Measurements from ENCODE around the gene LIFR.
"Not testable (repeated sequence)": the region's sequence is repeated elsewhere in the genome, so short reads cannot be mapped to it uniquely, and the experiment has no call there.

The LIFR gene, protein sequence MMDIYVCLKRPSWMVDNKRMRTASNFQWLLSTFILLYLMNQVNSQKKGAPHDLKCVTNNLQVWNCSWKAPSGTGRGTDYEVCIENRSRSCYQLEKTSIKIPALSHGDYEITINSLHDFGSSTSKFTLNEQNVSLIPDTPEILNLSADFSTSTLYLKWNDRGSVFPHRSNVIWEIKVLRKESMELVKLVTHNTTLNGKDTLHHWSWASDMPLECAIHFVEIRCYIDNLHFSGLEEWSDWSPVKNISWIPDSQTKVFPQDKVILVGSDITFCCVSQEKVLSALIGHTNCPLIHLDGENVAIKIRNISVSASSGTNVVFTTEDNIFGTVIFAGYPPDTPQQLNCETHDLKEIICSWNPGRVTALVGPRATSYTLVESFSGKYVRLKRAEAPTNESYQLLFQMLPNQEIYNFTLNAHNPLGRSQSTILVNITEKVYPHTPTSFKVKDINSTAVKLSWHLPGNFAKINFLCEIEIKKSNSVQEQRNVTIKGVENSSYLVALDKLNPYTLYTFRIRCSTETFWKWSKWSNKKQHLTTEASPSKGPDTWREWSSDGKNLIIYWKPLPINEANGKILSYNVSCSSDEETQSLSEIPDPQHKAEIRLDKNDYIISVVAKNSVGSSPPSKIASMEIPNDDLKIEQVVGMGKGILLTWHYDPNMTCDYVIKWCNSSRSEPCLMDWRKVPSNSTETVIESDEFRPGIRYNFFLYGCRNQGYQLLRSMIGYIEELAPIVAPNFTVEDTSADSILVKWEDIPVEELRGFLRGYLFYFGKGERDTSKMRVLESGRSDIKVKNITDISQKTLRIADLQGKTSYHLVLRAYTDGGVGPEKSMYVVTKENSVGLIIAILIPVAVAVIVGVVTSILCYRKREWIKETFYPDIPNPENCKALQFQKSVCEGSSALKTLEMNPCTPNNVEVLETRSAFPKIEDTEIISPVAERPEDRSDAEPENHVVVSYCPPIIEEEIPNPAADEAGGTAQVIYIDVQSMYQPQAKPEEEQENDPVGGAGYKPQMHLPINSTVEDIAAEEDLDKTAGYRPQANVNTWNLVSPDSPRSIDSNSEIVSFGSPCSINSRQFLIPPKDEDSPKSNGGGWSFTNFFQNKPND

DNA sequence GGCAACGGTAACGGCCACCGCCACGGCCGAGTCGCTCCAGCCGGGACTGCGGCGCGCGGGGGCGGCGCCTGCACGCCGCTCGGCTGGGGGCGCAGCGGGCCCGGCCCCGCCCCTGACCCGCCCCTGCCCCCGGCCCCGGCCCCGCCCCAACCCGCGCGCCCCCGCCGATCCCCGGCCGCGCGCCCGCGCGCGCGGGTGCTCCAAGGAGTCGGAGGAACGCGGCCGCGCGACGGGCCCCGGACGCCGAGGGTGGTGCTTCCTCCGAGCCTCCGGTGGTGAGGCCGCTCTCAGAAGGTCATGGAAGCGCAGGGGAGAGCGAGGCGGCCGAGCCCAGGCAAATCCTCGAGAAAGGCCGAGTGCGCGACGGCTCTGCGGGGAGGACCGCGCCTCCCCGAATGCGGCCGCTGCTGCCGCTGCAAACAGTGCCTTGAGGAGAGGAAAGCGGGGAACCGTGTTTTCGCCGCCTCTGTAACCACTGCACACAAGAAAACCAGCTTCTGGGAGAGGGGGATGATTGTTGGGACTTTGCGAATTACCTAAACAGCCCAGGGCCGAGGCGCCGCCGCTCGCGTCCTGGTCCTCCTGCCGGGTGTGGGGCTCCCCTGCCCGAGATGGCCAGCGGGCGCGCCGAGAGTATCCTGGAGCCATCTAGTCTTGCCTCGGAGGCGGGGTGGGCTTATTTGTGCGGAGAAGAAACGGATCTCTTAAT lies at the start of gene LIFR:
TSS of gene LIFR (minus strand) at position 48 of the 709 bp plus-strand sequence. CDS start 25,999 bp downstream, outside the sequence.
- peak; percentile 51 for DNase-seq

DNA sequence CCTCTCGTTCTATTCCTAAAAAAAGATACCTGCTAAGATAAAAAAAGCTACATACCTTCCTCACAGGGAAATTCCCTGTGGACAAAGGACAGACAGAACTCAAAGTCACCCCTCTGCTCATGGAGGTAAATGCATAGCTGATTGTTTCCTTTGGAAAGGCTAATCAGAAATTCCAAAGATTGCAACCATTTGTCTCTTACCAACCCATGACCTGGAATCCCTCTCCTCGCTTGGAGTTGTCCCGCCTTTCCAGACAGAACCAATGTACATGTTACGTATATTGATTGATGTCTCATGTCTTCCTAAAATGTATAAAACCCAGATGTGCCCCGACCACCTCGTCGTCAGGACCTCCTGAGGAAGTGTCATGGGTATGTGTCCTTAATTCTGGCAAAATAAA lies 49.2 kb upstream of the LIFR start:
- no peak for DNase-seq

DNA sequence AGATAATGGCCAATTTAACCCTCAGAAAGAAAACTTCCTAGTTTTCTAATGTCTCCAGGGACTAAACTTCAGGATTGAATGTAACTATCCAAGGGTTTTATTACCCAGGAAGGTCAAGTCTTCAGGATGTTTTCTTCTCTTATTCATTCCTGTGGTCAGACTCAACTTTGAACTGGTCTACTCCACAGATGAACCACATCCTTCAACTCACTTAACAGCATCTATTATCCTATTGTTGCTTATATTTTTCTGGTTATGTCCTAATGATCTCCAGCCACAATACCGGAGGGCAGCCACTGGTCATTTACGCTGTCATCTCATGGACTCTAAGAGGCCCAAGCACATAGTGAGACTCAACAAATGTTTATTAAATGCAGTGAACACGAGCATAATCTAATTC lies 47.2 kb upstream of the LIFR start:
- peak; percentile 42 for DNase-seq

DNA sequence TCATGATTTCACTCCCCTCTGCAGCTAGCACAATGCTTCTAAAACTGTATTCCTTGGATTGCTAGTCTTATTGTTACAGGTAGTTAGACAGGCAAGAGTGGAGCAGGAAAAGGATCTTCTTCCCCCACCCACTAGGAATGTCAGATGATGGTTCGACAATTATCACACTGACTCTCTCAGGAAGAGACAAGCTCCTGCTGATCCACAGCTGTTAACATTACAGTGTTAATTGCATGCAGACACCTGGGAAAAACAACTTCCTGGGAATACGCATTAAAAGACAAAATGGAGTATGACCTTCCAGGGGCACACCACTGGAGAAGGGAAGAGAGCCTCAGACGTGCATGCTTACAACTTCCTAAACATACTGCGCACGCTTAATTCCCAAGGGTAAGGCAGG lies 46.2 kb upstream of the LIFR start:
- DNase-seq = no peak

DNA sequence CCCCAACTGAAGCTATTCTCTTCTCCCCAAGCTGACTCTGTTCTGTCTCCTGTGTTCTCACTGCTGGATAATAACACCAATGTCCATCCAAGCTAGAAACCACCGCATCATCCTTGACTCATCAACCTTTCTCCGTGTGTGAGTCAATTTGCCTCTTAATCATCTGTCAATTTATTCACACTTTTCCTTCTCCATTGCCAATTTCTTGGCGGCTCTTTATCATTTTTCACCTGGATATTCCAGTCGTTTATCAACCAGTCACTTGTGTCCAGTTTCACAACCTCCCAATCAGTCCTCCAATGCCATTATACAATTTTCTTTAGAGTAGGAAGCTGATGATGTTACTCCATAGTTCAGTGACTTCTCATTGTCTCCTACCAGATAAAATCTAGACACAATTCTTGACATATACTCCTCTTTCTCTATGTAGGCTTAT lies 45.4 kb upstream of the LIFR start:
- DNase-seq = peak; percentile 70

DNA sequence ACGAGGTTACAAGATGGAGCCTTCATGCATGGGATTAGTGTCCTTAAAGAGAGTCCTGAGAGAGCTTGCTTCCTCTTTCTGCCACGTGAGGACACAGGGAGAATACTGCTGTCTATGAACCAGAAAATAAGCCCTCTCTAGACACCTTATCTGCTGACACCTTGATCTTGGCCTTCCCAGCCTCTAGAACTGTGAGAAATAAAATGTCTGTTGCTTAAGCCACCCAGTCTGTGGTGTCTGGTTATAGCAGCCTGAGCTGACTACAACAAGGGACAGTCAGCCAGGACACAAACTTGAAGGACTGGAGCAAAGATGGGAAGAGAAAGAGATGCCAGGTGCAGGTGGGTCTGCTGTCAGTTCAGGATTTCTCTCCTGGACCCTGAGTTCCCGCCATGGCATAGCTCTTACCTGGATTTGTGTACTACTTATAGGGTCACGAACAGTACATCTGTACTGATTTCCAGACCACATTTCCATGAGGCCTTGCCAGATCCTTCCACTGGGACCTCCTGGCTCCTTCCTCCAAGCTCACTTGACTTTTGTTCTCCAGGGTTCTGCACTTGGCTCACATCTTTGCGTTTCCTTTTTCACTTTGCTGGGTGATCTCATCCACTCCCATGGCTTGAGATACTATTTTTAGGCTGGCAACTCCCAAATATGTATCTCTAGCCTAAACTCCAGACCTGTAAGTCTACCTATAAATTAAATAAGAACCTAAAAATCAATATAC lies 44.9 kb upstream of the LIFR start:
- no peak for DNase-seq

DNA sequence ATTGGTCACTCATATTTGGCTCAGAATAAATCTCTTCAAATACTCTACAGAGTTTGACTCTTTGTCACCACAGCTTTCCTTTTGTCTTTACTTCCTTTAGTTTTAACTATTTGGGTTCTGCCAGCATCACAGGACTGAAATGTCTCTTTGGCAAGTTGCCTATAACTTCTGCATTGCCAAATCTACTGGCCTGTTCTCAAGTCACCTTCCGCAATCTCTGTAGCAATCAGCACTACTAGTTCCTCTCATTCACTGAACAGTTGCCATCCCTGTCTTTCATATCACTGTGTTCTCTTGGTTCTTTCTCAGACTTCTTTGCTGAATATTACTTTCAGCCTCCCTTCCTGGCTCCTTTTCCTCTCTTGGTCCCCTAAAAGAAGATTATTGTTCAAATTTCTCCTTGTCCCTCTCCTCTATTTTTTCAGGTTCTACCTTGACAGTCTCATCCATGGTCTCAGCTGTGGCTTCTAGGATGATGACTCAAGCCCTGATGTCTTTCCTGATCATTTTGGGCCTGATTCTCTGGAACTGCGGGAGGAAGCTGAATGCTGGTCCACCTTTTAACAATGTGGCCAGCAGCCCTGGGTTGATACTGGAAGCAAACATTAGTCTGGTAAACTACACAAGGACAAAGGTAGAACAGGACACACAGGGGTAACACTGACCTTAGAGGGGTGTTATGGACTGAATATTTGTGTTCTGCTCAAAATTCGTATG lies 44.0 kb upstream of the LIFR start:
- DNase-seq = no peak

DNA sequence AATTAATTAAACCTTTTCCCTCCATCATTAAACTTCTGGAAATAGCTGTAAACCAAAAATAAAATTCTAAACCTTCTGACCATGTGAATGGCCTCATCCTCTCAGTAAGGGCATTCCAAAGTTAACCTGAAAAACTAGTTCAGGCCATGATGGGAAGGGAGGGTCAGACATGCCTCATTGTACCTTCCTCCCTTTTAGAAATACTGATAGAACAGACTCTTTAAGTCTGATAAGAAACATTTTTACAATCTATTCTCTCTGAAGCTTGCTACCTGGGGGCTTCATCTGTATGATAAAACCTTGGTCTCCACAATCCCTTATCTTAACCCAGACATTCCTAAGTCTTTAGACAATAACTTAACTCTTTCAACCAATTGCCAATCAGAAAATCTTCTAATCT lies 43.3 kb upstream of the LIFR start:
- DNase-seq = not testable (repeated sequence)

DNA sequence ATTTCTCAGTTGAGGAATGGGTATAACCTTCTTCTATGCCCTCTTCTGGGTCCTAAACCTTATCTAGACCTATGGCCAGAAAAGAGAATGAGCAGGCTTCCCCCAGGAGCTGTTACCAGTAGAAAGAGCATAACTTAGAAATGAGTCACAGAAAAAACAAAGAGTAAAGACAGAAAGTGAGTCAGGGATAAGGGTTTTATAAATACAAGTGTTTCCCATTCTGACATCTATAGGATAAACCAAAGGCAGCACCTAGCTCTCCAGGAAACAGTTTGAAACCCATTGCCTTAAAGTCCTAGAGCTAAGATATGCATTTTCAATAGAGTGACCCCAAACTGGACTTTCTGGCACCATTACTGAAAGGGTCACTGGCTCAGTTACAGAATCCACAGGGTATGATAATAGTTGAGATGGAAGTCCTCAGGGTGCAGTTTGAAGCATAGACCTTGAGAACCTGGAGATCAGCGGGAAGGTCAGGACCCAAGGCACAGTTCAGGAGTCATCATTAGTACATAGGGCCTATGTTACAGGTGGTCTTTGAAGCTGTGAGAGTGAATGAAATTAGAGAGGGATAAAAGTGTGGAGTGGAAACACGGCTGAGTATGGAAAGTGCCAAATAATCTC lies 42.7 kb upstream of the LIFR start:
- DNase-seq = peak; percentile 87

DNA sequence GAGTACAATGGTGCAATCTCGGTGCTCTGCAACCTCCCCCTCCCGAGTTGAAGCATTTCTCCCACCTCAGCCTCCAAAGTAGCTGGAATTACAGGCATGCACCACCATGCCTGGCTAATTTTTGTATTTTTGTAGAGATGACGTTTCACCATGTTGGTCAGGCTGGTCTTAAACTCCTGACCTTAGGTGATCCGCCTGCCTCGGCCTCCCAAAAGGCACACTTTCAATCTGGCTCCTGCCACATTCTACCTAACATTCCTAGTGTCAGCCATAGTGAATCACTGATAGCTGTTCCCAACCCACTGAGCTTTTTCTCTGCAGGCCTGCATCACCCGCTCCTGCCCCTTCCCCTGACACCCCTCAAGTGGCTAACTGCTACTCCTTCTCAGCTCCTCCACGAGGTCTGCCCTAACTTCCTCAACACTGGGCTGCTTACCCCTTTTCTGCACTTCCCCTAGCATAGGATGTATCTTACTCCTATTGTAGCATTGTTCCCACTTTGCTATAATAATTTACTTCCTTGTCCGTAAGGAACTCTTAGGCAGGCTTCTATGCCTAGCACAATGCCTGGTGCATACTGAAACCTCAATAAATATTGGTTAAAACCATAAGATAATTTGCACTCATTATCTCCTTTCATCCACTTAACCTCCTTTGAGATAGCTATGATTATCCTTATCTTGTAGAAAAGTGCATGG lies 42.0 kb upstream of the LIFR start:
- no peak for DNase-seq

DNA sequence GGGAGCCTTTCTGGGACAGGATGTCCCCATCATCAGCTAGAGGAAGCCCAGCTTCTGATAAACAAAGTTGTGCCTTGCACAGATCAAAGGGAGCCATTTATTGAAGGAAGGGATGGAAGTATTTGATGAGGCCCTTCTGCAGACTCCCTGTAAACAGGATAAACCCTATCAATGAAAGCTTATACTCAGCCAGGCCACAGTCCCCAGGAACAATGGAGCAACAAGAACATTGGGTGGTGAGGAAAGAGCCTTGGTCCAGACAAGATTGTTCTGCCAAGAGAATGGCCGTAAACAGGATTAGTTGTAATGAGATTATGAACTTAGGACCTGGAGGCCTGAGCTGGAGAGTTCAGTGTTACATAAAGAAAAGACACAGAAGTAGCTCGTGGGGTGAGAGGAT lies 40.5 kb upstream of the LIFR start:
- no peak for DNase-seq

DNA sequence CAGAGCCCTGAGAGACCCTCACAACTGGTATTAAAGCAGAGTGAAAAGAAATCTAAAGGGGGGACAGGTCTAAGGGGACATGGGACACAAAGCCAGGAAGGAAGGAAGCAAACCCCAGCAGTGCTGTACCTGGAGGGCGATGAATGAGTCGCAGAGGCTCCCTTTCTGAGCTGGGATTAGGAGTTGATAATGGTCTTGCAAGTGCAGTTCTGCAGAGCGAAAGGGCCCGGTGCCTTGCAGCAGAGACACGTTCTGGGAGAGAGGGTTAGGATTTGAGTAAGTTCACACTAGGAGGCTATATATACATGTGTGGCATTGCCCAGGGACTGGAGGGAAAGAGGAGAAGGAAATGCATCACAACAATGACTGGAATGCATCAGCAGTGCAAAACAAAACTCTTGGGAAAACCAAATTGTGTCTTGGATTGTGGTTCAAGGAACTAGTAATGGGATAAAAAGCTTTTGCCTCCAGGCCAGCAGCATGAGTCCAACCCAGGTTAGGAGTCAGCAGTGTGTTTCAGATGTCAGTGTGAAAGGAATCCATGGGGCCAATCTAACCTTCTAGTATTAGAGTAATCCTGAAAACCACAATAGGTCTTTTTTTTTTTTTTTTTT lies 38.8 kb upstream of the LIFR start:
- DNase-seq = no peak

DNA sequence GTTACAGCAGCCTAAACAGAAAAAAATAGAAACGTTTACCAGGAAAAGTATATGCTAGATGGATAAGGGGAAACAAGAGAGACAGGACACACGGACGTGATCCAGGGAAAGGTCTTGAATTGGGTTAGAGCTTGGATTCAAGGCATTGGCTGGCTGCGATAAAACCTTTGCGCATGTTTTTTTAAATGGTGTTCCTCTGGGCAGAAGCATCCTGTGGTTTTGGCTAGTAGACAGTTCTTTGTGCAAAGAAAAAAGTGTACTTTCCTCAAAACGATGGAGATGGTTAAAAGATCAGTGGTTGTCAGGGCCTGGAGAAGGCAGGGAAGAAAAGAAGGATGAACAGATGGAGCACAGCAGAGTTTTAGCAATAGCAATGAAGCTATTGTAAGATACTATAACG lies 37.5 kb upstream of the LIFR start:
- no peak for DNase-seq

DNA sequence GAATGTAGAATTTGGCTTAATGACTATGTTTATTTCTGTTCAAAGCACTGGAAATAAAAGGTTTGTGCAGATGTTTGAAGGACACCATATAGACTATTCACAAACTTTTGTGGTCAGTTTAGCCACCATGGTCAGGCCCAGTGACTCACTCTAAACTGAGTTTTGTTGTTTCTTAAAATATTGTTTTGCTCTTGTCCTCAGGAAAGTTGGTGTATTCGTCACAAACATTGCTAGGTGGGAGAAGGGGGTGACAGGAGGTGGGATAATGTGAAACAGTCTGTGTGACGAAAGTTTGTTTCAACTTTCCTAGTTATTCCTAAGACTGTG lies 35.0 kb upstream of the LIFR start:
- DNase-seq = no peak

DNA sequence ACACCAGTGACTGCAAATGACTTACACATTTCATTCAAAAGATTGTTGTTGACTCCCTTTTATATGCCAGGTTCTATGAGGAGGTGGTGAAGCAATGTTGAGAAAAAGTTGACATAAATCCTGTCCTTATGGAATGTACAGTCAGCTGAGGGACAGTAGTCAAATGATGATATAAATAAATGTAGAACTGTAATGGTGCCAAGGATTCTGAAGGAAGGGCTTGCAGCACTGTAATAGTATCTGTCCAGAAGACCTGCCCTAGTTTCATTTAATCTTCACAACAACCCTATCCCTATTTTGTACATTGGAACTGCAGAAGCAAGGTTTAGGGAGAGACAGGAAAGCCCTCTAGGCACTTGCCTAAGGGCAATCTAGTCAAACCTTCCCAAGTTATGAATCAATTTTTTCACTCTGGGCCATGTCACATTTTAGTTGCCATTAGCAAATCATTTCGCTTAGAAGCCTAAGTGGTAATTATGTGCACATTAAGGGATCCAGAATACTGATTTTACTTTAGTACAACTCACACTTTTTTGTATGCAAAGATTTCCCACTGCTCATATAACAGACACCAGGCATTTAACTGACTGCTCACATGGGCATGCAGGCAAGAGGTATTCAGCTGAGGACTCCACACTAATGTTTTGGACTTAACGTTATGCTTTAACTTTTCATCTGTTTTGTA lies 34.5 kb upstream of the LIFR start:
- DNase-seq = no peak

DNA sequence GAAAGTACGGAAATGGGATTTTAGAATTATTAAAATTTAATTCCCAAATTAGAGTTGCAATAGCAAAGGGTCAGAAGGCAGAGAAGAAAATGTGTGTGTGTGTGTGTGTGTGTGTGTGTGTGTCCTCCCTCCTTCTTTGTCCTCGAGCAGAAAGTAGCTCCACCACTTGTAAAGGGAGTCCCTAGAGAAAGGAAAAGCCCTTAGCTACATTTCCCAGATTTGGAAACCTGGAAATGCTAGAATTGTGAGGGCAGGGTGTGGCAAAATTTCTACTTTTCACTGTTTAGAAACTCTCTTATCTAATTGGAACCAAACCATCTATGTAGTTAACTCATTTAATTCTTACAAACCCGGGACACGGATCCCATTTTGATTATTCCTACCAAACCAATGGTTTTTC lies 33.2 kb upstream of the LIFR start:
- DNase-seq = no peak

DNA sequence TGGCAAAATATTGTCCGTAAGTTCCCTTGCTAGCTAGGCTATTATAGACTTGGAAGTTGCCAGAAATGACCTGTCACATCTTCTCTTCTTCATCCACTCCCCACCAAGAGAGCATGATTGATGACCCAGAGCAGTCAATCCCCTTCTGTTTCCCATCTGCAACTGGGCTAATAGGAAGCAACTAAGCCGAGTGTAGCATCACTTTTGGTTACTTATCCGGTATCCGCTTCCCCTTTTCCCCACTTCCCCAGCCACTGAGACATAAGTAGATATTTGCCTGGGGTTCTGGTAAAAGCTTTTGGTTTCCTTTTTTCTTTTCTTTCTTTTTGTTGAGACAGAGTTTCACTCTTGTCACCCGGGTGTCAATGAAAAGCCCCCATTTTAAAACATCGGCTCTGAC lies 29.4 kb upstream of the LIFR start:
- no peak for DNase-seq

DNA sequence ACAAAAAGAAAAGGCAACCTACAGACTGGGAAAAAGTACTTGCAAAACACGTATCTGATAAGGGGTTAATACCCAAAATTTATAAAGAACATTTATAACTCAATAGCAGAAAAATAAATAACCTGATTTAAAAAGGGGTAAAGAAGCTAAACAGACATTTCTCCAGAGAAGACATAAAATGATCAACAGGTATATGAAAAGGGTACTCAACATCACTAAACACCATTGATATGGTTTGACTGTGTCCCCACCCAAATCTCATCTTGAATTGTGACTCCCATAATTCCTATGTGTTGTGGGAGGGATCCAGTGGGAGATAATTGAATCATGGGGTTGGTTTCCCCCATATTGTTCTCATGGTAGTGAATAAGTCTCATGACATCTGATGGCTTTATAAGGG lies 27.1 kb upstream of the LIFR start:
- no peak for DNase-seq

DNA sequence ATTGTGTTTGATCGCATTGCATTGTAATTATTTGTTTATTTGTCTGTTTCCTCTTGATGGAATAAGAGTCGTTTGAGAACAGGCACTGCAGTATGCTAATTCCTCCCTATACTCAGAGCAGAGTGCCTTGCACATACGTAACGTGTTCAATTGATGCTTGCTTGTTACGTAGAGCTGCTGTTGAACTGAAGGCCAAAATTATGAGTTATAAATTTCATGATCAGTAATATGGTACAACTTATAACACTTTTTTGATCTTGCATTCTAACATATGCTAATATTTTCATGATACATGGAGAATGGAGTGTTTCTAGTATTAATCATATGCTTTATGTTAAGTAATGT lies 26.5 kb upstream of the LIFR start:
- DNase-seq = no peak
